ENCODE data around the gene HAP1. TPM values are rescaled to one million over a fixed set of nuclear protein-coding genes. Genes with fewer than 3 reads are reported as not detected.
A peak's percentile ranks its signal among the peaks of the same experiment; 100 is the strongest.

The HAP1 gene
- total RNA-seq, 3 donors from 2014 or later (not counting 1 experiment from before 2014, with no cell fraction given): not detected

GRCh38 chr17:41682631-41683030, 51.8 kb downstream of the HAP1 start:
- Mint-ChIP-seq H3K9me3 (no peaks in the 10 kb centered on the region), H3K36me3 (no peaks in the 10 kb centered on the region), H3K27ac (peak overlapping the region in 1 of 2 donors; percentile 29), H3K27me3 (ENCODE audit: low read depth in 2 of 2) (no peaks in the 10 kb centered on the region), H3K4me3 (no peak overlapping the region), H3K4me1 (peaks cover 18 to 23% of the 10 kb centered on the region in 2 donors)
- no peaks in the 10 kb centered on the region for H3K36me3 ChIP-seq (ENCODE audit: control insufficient read depth, insufficient read depth, low read length)
- intact Hi-C loops (cut with micrococcal nuclease): no loop called here
- ATAC-seq: no peak
- 72% methylated on average over 2 of the region's 5 CpGs for WGBS (ENCODE audit: insufficient coverage)
- TF ChIP-seq, protein P1, sequence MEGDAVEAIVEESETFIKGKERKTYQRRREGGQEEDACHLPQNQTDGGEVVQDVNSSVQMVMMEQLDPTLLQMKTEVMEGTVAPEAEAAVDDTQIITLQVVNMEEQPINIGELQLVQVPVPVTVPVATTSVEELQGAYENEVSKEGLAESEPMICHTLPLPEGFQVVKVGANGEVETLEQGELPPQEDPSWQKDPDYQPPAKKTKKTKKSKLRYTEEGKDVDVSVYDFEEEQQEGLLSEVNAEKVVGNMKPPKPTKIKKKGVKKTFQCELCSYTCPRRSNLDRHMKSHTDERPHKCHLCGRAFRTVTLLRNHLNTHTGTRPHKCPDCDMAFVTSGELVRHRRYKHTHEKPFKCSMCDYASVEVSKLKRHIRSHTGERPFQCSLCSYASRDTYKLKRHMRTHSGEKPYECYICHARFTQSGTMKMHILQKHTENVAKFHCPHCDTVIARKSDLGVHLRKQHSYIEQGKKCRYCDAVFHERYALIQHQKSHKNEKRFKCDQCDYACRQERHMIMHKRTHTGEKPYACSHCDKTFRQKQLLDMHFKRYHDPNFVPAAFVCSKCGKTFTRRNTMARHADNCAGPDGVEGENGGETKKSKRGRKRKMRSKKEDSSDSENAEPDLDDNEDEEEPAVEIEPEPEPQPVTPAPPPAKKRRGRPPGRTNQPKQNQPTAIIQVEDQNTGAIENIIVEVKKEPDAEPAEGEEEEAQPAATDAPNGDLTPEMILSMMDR (IDR thresholded peaks at IDR 0.05): no peak
- no peak overlapping the region for H3K4me3 ChIP-seq (ENCODE audit: low read length)
- no peaks in the 10 kb centered on the region for H3K9me3 ChIP-seq (ENCODE audit: control insufficient read depth, insufficient read depth, low read length)
- no peaks in the 10 kb centered on the region for H3K27me3 ChIP-seq (ENCODE audit: control insufficient read depth, insufficient read depth, low read length)
- DNase-seq: no peak
- no peak overlapping the region for H3K27ac ChIP-seq (ENCODE audit: low read length)
- H3K4me1 ChIP-seq (ENCODE audit: control insufficient read depth, insufficient read depth, low read length): peaks cover 21% of the 10 kb centered on the region

- no peak for ATAC-seq
- intact Hi-C loops (cut with micrococcal nuclease): no loop called here
- no peaks in the 10 kb centered on the region for H3K27me3 Mint-ChIP-seq (ENCODE audit: low read depth in 2 of 2)
Measured at GRCh38 chr17:41681776-41682175, 52.7 kb downstream of the HAP1 start.

GRCh38 chr17:41680426-41681040, 53.9 kb downstream of the HAP1 start:
- Histone ChIP-seq H3K4me1 (ENCODE audit: control insufficient read depth, insufficient read depth, low read length) (peaks cover 25% of the 10 kb centered on the region), H3K4me3 (ENCODE audit: low read length) (no peak overlapping the region), H3K36me3 (ENCODE audit: control insufficient read depth, insufficient read depth, low read length) (no peaks in the 10 kb centered on the region), H3K27me3 (ENCODE audit: control insufficient read depth, insufficient read depth, low read length) (no peaks in the 10 kb centered on the region), H3K9me3 (ENCODE audit: control insufficient read depth, insufficient read depth, low read length) (no peaks in the 10 kb centered on the region), H3K27ac (ENCODE audit: low read length) (no peak overlapping the region)
- H3K9me3 Mint-ChIP-seq: no peaks in the 10 kb centered on the region
- ATAC-seq (no peak), DNase-seq (no peak)
- H3K4me3 Mint-ChIP-seq: no peak overlapping the region
- TF ChIP-seq, protein P1 (IDR thresholded peaks at IDR 0.05): no peak
- intact Hi-C loops (cut with micrococcal nuclease): no loop called here
- H3K36me3 Mint-ChIP-seq: no peaks in the 10 kb centered on the region
- peaks cover 17 to 22% of the 10 kb centered on the region in 2 donors for H3K4me1 Mint-ChIP-seq
- WGBS (ENCODE audit: insufficient coverage): 93% methylated on average over 8 of the region's 10 CpGs
- peak overlapping the region in 1 of 2 donors; percentile 92 for H3K27ac Mint-ChIP-seq
- H3K27me3 Mint-ChIP-seq (ENCODE audit: low read depth in 2 of 2): no peaks in the 10 kb centered on the region

More at GRCh38 chr17:41681776-41682175, 52.7 kb downstream of the HAP1 start:
- Mint-ChIP-seq H3K9me3 (no peaks in the 10 kb centered on the region), H3K4me3 (no peak overlapping the region), H3K36me3 (no peaks in the 10 kb centered on the region), H3K4me1 (peaks cover 17 to 22% of the 10 kb centered on the region in 2 donors), H3K27ac (peak overlapping the region in 1 of 2 donors; percentile 29)
- Histone ChIP-seq H3K36me3 (ENCODE audit: control insufficient read depth, insufficient read depth, low read length) (no peaks in the 10 kb centered on the region), H3K4me3 (ENCODE audit: low read length) (no peak overlapping the region), H3K9me3 (ENCODE audit: control insufficient read depth, insufficient read depth, low read length) (no peaks in the 10 kb centered on the region), H3K4me1 (ENCODE audit: control insufficient read depth, insufficient read depth, low read length) (peaks cover 20% of the 10 kb centered on the region), H3K27ac (ENCODE audit: low read length) (no peak overlapping the region), H3K27me3 (ENCODE audit: control insufficient read depth, insufficient read depth, low read length) (no peaks in the 10 kb centered on the region)
- DNase-seq: no peak
- WGBS (ENCODE audit: insufficient coverage): 43% methylated on average over 3 of the region's 3 CpGs
- TF ChIP-seq, protein P1 (IDR thresholded peaks at IDR 0.05): no peak
